GM18870 (cell line): Measurements from ENCODE around the gene NCOA3.
"Not testable (repeated sequence)": the region's sequence is repeated elsewhere in the genome, so short reads cannot be mapped to it uniquely, and the experiment has no call there.

ENCODE experiments used
- ATAC-seq: cut with Tn5 transposase; IDR thresholded peaks from one replicate; pipeline ENCODE4 v1.9.1; 2021; ENCODE audit warnings: moderate library complexity; ENCODE audit not compliant: unreplicated experiment

NCOA3 gene

GRCh38 chr20:47559141-47559540, 57.5 kb downstream of the NCOA3 start:
- no peak for ATAC-seq

GRCh38 chr20:47561180-47561579, 59.5 kb downstream of the NCOA3 start:
- no peak for ATAC-seq

GRCh38 chr20:47561603-47562583, 60.2 kb downstream of the NCOA3 start:
- no peak for ATAC-seq

- ATAC-seq = no peak
Observed at GRCh38 chr20:47566269-47566668, 64.6 kb downstream of the NCOA3 start.

- no peak for ATAC-seq
Observed at GRCh38 chr20:47568019-47568418, 66.3 kb downstream of the NCOA3 start.

- no peak for ATAC-seq
Observed at GRCh38 chr20:47568837-47569410, 67.2 kb downstream of the NCOA3 start.

GRCh38 chr20:47571426-47571825, 69.7 kb downstream of the NCOA3 start:
- no peak for ATAC-seq

- ATAC-seq = no peak
Observed at GRCh38 chr20:47572105-47572729, 70.5 kb downstream of the NCOA3 start.

- ATAC-seq = no peak
Observed at GRCh38 chr20:47573559-47573958, 71.9 kb downstream of the NCOA3 start.

GRCh38 chr20:47574616-47575364, 73.1 kb downstream of the NCOA3 start:
- ATAC-seq = no peak

GRCh38 chr20:47576516-47577033, 74.9 kb downstream of the NCOA3 start:
- ATAC-seq = peak; percentile 74

GRCh38 chr20:47577314-47577713, 75.6 kb downstream of the NCOA3 start:
- ATAC-seq = no peak

GRCh38 chr20:47578543-47578942, 76.9 kb downstream of the NCOA3 start:
- ATAC-seq = no peak

- ATAC-seq = not testable (repeated sequence)
Observed at GRCh38 chr20:47580686-47581085, 79.0 kb downstream of the NCOA3 start.

GRCh38 chr20:47581090-47581489, 79.4 kb downstream of the NCOA3 start:
- ATAC-seq = no peak

- no peak for ATAC-seq
Observed at GRCh38 chr20:47583551-47583950, 81.9 kb downstream of the NCOA3 start.

GRCh38 chr20:47585087-47585747, 83.5 kb downstream of the NCOA3 start:
- ATAC-seq = no peak

- ATAC-seq = no peak
Observed at GRCh38 chr20:47586649-47587294, 85.1 kb downstream of the NCOA3 start.

GRCh38 chr20:47588158-47588557, 86.5 kb downstream of the NCOA3 start:
- ATAC-seq = no peak

GRCh38 chr20:47591231-47591630, 89.5 kb downstream of the NCOA3 start:
- no peak for ATAC-seq
